IMR-90 (cell line): ENCODE results near the gene HMGCL. TPM values are rescaled to one million over a fixed set of nuclear protein-coding genes. Genes with fewer than 3 reads are reported as not detected.

Experiments used
- ATAC-seq: fragments of 200-7000 bp; cut with Tn5 transposase; 2 replicates; pipeline ENCODE4 v1.9.1; 2020; ENCODE audit warnings: low read depth, mild to moderate bottlenecking, moderate library complexity
- BruUV-seq: library from RNA; stranded (reverse); fragments of 400-500 nt; replicated peaks from 2 replicates; lab custom pipeline; 2021; lab: Mats Ljungman, UMichigan
- CTCF ChIA-PET: fragments of 300-600 bp; formaldehyde crosslinking; extraction: SDS; loops from one replicate; lab custom pipeline; 2021; ENCODE audit warnings: antibody characterized with exemption; lab: Yijun Ruan, JAX
- POLR2A ChIA-PET: fragments of 300-600 bp; sonication (Branson Sonifier 250); formaldehyde crosslinking; loops from one replicate; lab custom pipeline; 2022; ENCODE audit warnings: antibody characterized with exemption; ENCODE audit not compliant: unreplicated experiment; lab: Charles Lee
- DNase-seq: peaks from one replicate; pipeline ENCODE4 v3.0.0; 2013
- H2AFZ ChIP-seq: replicated peaks from 2 replicates; pipeline ENCODE3; 2013; ENCODE audit warnings: low read length, mild to moderate bottlenecking; ENCODE audit not compliant: poor library complexity
- H2AK5ac ChIP-seq: 2 replicates; pipeline ENCODE4 v1.6.1; 2013; ENCODE audit warnings: low read depth, low read length, inconsistent platforms
- H2AK9ac ChIP-seq: replicated peaks from 2 replicates; pipeline ENCODE3; 2013; ENCODE audit warnings: mild to moderate bottlenecking, low read depth, low read length, moderate library complexity; ENCODE audit not compliant: poor library complexity
- H2BK120ac ChIP-seq: 2 replicates; pipeline ENCODE4 v1.6.1; 2013; ENCODE audit warnings: low read depth, low read length, inconsistent platforms
- H2BK15ac ChIP-seq: 3 replicates; pipeline ENCODE4 v1.6.1; 2013; ENCODE audit warnings: low read depth, low read length, inconsistent platforms
- H2BK20ac ChIP-seq: 2 replicates; pipeline ENCODE4 v1.6.1; 2013; ENCODE audit warnings: low read depth, mild to moderate bottlenecking, inconsistent platforms, low read length, moderate library complexity
- H2BK5ac ChIP-seq: 2 replicates; pipeline ENCODE4 v1.6.1; 2013; ENCODE audit warnings: mild to moderate bottlenecking, low read depth, low read length, inconsistent platforms; ENCODE audit not compliant: poor library complexity, severe bottlenecking
- H3K14ac ChIP-seq: replicated peaks from 2 replicates; pipeline ENCODE4 v1.6.1; 2013; ENCODE audit warnings: low read depth, low read length, inconsistent platforms
- H3K18ac ChIP-seq: 2 replicates; pipeline ENCODE4 v1.6.1; 2013; ENCODE audit warnings: low read depth, low read length, control low read depth
- H3K23ac ChIP-seq: 2 replicates; pipeline ENCODE4 v1.6.1; 2013; ENCODE audit warnings: low read depth, low read length, inconsistent platforms
- H3K27ac ChIP-seq: 2 replicates; pipeline ENCODE4 v1.5.1; 2013; ENCODE audit warnings: mild to moderate bottlenecking, control low read depth, low read length; ENCODE audit not compliant: insufficient read depth
- H3K27me3 ChIP-seq: 2 replicates; pipeline ENCODE4 v1.6.1; 2013; ENCODE audit warnings: low read length; ENCODE audit not compliant: control insufficient read depth, insufficient read depth
- H3K36me3 ChIP-seq: 2 replicates; pipeline ENCODE4 v1.6.1; 2013; ENCODE audit warnings: low read length, mixed read lengths; ENCODE audit not compliant: control insufficient read depth, insufficient read depth
- H3K4ac ChIP-seq: 2 replicates; pipeline ENCODE4 v1.6.1; 2013; ENCODE audit warnings: low read depth, low read length, inconsistent platforms
- H3K4me1 ChIP-seq: 2 replicates; pipeline ENCODE4 v1.6.1; 2013; ENCODE audit warnings: low read length, mixed read lengths; ENCODE audit not compliant: control insufficient read depth, insufficient read depth
- H3K4me2 ChIP-seq: 2 replicates; pipeline ENCODE4 v1.6.1; 2013; ENCODE audit warnings: low read depth, mild to moderate bottlenecking, control low read depth, low read length, moderate library complexity
- H3K4me3 ChIP-seq: 2 replicates; pipeline ENCODE4 v1.5.1; 2013; ENCODE audit warnings: low read depth, mild to moderate bottlenecking, control low read depth, low read length, moderate library complexity; ENCODE audit not compliant: insufficient read depth
- H3K56ac ChIP-seq: 2 replicates; pipeline ENCODE4 v1.6.1; 2013; ENCODE audit warnings: low read length, inconsistent platforms; ENCODE audit not compliant: insufficient read depth; ENCODE audit errors: extremely low read depth
- H3K79me1 ChIP-seq, 2 experiments: 2 replicates each; pipeline ENCODE4 v1.6.1; 2013; ENCODE audit warnings: low read length in 2 of 2, inconsistent platforms in 1 of 2, low read depth in 1 of 2
- H3K9ac ChIP-seq: 2 replicates; pipeline ENCODE4 v1.6.1; 2013; ENCODE audit warnings: low read depth, low read length, control low read depth
- H3K9me1 ChIP-seq: 2 replicates; pipeline ENCODE4 v1.6.1; 2013; ENCODE audit warnings: low read length, inconsistent platforms; ENCODE audit not compliant: insufficient read depth
- H3K9me3 ChIP-seq: 2 replicates; pipeline ENCODE4 v1.6.1; 2013; ENCODE audit warnings: low read length; ENCODE audit not compliant: control insufficient read depth, insufficient read depth
- H4K20me1 ChIP-seq: 2 replicates; pipeline ENCODE4 v1.6.1; 2013; ENCODE audit warnings: low read length, inconsistent platforms; ENCODE audit not compliant: insufficient read depth
- H4K5ac ChIP-seq: 2 replicates; pipeline ENCODE4 v1.6.1; 2013; ENCODE audit warnings: mild to moderate bottlenecking, low read depth, low read length, control low read depth
- H4K8ac ChIP-seq, 2 experiments: 2 replicates each; pipeline ENCODE4 v1.6.1; 2013; ENCODE audit warnings: low read depth in 2 of 2, low read length in 2 of 2, control low read depth in 1 of 2, inconsistent platforms in 1 of 2
- H4K91ac ChIP-seq: 2 replicates; pipeline ENCODE4 v1.6.1; 2013; ENCODE audit warnings: low read depth, low read length, inconsistent platforms; ENCODE audit not compliant: insufficient read depth
- POLR2A ChIP-seq: IDR thresholded peaks from 2 replicates; pipeline ENCODE4 v1.6.1; 2012; ENCODE audit warnings: mild to moderate bottlenecking, low read depth, low read length
- RAD21 ChIP-seq: IDR thresholded peaks from 2 replicates; pipeline ENCODE4 v1.6.1; 2012; ENCODE audit warnings: low read length, improper control_type of control experiment
- WGBS, 2 experiments: methylation state at CpG; one replicate each; pipeline versions ENCODE4 v1.1.5 to v1.1.7; 2013; ENCODE audit warnings: missing lambda C conversion rate in 2 of 2; ENCODE audit not compliant: insufficient read length in 1 of 2; ENCODE audit errors: extremely low coverage in 2 of 2; 5-methylcytosine and 5-hydroxymethylcytosine counted together
- dilution Hi-C: fragments of 300-500 bp; cut with HindIII; formaldehyde crosslinking; loops from one replicate; pipeline ENCODE4 v1.14.3; 2018; ENCODE audit warnings: low sequenced_read_pairs; ENCODE audit not compliant: unreplicated experiment
- in situ Hi-C: fragments of 300-500 bp; cut with MboI; formaldehyde crosslinking; loops from 3 replicates; pipeline ENCODE4 v1.14.3; 2019; ENCODE audit warnings: low sequenced_read_pairs, inconsistent platforms, mixed read lengths
- intact Hi-C: fragments of 100-400 bp; cut with micrococcal nuclease; formaldehyde crosslinking; loops from 2 replicates; pipeline ENCODE4 v1.10.0; 2022
- polyA plus RNA-seq, 3 experiments: library from polyadenylated mRNA; depleted of rRNA; stranded (reverse); fragments of >200 nt; gene quantifications; 2 replicates each; pipeline ENCODE4 v1.2.3, GENCODE V29; 2012; ENCODE audit warnings: low replicate concordance in 1 of 3
- total RNA-seq: library from RNA; depleted of rRNA; stranded (reverse); fragments of >200 nt; gene quantifications from 2 replicates; pipeline ENCODE4 v1.2.3, GENCODE V29; 2012

HMGCL gene
- total and polyA plus RNA-seq, 2 of the 4 experiments (the other 2 are of a cell fraction) = 30.6 to 33.5 TPM

GRCh38 chr1:23806280-23806679, 18.9 kb downstream of the HMGCL start:
- H4K8ac ChIP-seq = no peak overlapping the region
- no TSS peak for BruUV-seq
- H2AK5ac ChIP-seq = no peak overlapping the region
- peaks cover 10% of the 10 kb centered on the region; the same call in 1 of the 2 replicates for H3K9me1 ChIP-seq
- H3K9ac ChIP-seq = no peak overlapping the region
- no peak overlapping the region for H2BK5ac ChIP-seq
- no peak overlapping the region for H2BK120ac ChIP-seq
- no peaks in the 10 kb centered on the region for H3K27me3 ChIP-seq
- no peak overlapping the region for H2BK20ac ChIP-seq
- dilution Hi-C loops = no loop called here
- in situ Hi-C loops = no loop called here
- H4K5ac ChIP-seq = no peak overlapping the region
- H4K91ac ChIP-seq = no peak overlapping the region
- no peak overlapping the region for H3K4me2 ChIP-seq
- H3K36me3 ChIP-seq = peaks cover 27% of the 10 kb centered on the region
- DNase-seq (no peak), ATAC-seq (no peak)
- H3K56ac ChIP-seq = no peak overlapping the region
- H4K20me1 ChIP-seq = no peaks in the 10 kb centered on the region
- peak overlapping the region; percentile 35 for H2AFZ ChIP-seq
- no peak overlapping the region for H3K4me3 ChIP-seq
- WGBS, 2 experiments = 78% methylated on average over 2 of the region's 6 CpGs; no CpG with 5 or more reads in 1 of the 2 experiments
- H2BK15ac ChIP-seq = no peak overlapping the region
- no peak overlapping the region for H3K18ac ChIP-seq
- ChIA-PET CTCF (no interaction called here), POLR2A (interaction anchor here (0.7 kb wide), 1 partner anchor 14 kb away, joined by 7 read pairs; no protein-coding TSS in a partner anchor)
- no peaks in the 10 kb centered on the region for H3K9me3 ChIP-seq
- H3K14ac ChIP-seq = no peak overlapping the region
- intact Hi-C loops = loop anchor here (5.0 kb wide), 1 partner anchor 221 kb away; no protein-coding TSS in a partner anchor
- no peak overlapping the region for H3K23ac ChIP-seq
- H3K4ac ChIP-seq = no peak overlapping the region
- no peak overlapping the region for H3K27ac ChIP-seq
- no peaks in the 10 kb centered on the region for H3K4me1 ChIP-seq
- peaks cover 2 to 3% of the 10 kb centered on the region in 2 experiments; a peak in 2 of 4 replicates for H3K79me1 ChIP-seq
- no peak for TF ChIP-seq RAD21
- no peak for TF ChIP-seq POLR2A
- H2AK9ac ChIP-seq = peak overlapping the region; percentile 57
